Spleen (tissue), 11 donors: ENCODE measurements around the gene SIPA1. TPM values are rescaled to one million over a fixed set of nuclear protein-coding genes. Genes with fewer than 3 reads are reported as not detected.

Experiments used
- DNase-seq: peaks from one replicate; pipeline ENCODE4 v3.0.0-alpha.2; 2020
- H3K27ac ChIP-seq, 8 donors: fragments of 200-600 bp; sonication (generic) in 7 of 8; 1 replicate in 4 of 8; 2 replicates in 4 of 8; pipeline versions ENCODE4 v1.5.0 to v1.8.0; 2016 to 2021; ENCODE audit warnings: inconsistent platforms in 4 of 8, mild to moderate bottlenecking in 4 of 8, moderate library complexity in 1 of 8
- H3K27me3 ChIP-seq, 7 donors: fragments of 200-600 bp; sonication (generic) in 6 of 7; replicated peaks in 1 of 7; 1 replicate in 4 of 7; 2 replicates in 3 of 7; pipeline versions ENCODE4 v1.5.0 to v1.8.0; 2016 to 2021; ENCODE audit warnings: inconsistent platforms in 3 of 7, mild to moderate bottlenecking in 1 of 7
- H3K36me3 ChIP-seq, 6 donors: fragments of 200-600 bp; sonication (generic) in 5 of 6; 1 replicate in 4 of 6; 2 replicates in 2 of 6; pipeline versions ENCODE4 v1.5.0 to v1.8.0; 2016 to 2021; ENCODE audit warnings: inconsistent platforms in 2 of 6
- H3K4me1 ChIP-seq, 6 donors: fragments of 200-600 bp; sonication (generic) in 5 of 6; 1 replicate in 3 of 6; 2 replicates in 3 of 6; pipeline versions ENCODE4 v1.5.0 to v1.8.0; 2016 to 2021; ENCODE audit warnings: inconsistent platforms in 3 of 6
- H3K4me3 ChIP-seq, 8 donors: fragments of 200-600 bp; sonication (generic) in 7 of 8; 1 replicate in 4 of 8; 2 replicates in 4 of 8; pipeline versions ENCODE4 v1.5.0 to v1.8.0; 2016 to 2021; ENCODE audit warnings: inconsistent platforms in 4 of 8, mild to moderate bottlenecking in 4 of 8, moderate library complexity in 2 of 8
- H3K9me3 ChIP-seq, 8 donors: fragments of 200-600 bp; sonication (generic) in 7 of 8; 1 replicate in 4 of 8; 2 replicates in 4 of 8; pipeline versions ENCODE4 v1.5.0 to v1.8.0; 2016 to 2021; ENCODE audit warnings: inconsistent platforms in 4 of 8
- POLR2A ChIP-seq, 3 donors: fragments of 450-650 bp; IDR thresholded peaks; one replicate each; pipeline ENCODE4 v1.5.1; 2017; ENCODE audit warnings: antibody characterized with exemption in 3 of 3, mild to moderate bottlenecking in 1 of 3
- POLR2AphosphoS5 ChIP-seq, 3 donors: sonication (generic); formaldehyde crosslinking; IDR thresholded peaks; one replicate each; pipeline ENCODE4 v1.5.1; 2017; ENCODE audit warnings: antibody characterized with exemption in 3 of 3
- WGBS, 5 donors: extraction: QIAGEN DNeasy Blood & Tissue Kit in 3 of 5; methylation state at CpG; one replicate each; pipeline versions ENCODE4 v1.1.5 to v1.1.7; 2013 to 2018; 5-methylcytosine and 5-hydroxymethylcytosine counted together
- intact Hi-C: fragments of 100-400 bp; cut with DNase I; formaldehyde crosslinking; loops from one replicate; pipeline ENCODE4 v1.15.0; 2023; ENCODE audit warnings: low total_unique reads
- microRNA-seq, 3 donors: library from miRNA; unstranded; fragments of <30 nt; microRNA quantifications; one replicate each; pipeline versions ENCODE4 to v1.1.0, GENCODE V29; 2019 to 2020
- polyA plus RNA-seq, 3 donors: library from polyadenylated mRNA; stranded (reverse); fragments of 200-250 nt; gene quantifications; one replicate each; pipeline ENCODE4 v1.2.1, GENCODE V29; 2013
- small RNA-seq, 4 donors: library from RNA; depleted of rRNA; stranded (forward); fragments of <200 nt; gene quantifications; one replicate each; pipeline ENCODE3, GENCODE V24; 2016
- total RNA-seq, 7 donors: library from RNA; depleted of rRNA in 3 of 7; stranded (reverse); fragments of >200 nt in 3 of 7; fragmentation: NEBNext Ultra II Directional in 4 of 7; extraction: Animal tissue kit (Norgen Biotek cat#: 25700) in 4 of 7; gene quantifications; one replicate each; pipeline versions ENCODE4 v1.1.0 to v1.2.1, GENCODE V29; 2016 to 2021
- TF ChIP-seq, protein P1 (sequence below), 11 experiments: fragments of 200-600 bp in 7 of 11; fragments of 450-650 bp in 4 of 11; sonication (generic) in 4 of 11; IDR thresholded peaks in 8 of 11; conservative IDR thresholded peaks in 3 of 11; 1 replicate in 7 of 11; 2 replicates in 4 of 11; pipeline versions ENCODE4 v1.4.0 to v1.8.0; 2016 to 2021; ENCODE audit warnings: antibody characterized with exemption in 11 of 11, inconsistent platforms in 4 of 11, mild to moderate bottlenecking in 1 of 11
- donor health status: healthy with polysubstance abuse.
- donor health status: DM: no; HTN: no; CAD: no; lungs with moderate emphysema.
- donor health status: DM: no; HTN: no; CAD: no.
- donor health status: Bipolar disorder and iron deficiency.
- donor health status: healthy.
- donor health status: DM: no; HTN: no; CAD: no.
- donor health status: DM: yes; HTN: yes; CAD: no.

The SIPA1 gene
- total and polyA plus RNA-seq, 10 donors, result 167 to 423 (median 272) TPM

- no peak for DNase-seq
- 74 to 89% (median 84%) methylated on average over 7 of the region's 7 CpGs for WGBS, 5 donors
- intact Hi-C loops, result no loop called here
Measured at GRCh38 chr11:65699306-65699705, 61.4 kb downstream of the SIPA1 start.

DNA sequence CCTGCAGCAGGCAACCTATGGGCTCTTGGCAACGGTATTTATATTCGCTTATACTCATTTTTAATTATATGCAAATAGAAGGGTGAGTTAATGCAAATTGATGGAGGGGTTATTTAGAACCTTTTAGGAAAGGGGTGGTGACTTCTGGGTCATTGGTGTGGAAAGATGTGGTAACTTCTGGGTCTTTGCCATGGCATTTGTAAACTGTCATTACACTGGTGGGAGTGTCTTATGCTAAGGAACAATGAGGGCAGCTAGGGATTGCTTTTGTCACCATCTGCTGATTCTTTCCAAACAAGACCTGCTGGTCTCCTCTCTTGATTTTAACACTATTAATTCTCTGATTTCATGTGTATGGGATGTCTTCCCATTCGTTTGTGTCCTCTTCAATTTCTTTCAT is 62.5 kb downstream of the SIPA1 start:
- TF ChIP-seq, protein P1, sequence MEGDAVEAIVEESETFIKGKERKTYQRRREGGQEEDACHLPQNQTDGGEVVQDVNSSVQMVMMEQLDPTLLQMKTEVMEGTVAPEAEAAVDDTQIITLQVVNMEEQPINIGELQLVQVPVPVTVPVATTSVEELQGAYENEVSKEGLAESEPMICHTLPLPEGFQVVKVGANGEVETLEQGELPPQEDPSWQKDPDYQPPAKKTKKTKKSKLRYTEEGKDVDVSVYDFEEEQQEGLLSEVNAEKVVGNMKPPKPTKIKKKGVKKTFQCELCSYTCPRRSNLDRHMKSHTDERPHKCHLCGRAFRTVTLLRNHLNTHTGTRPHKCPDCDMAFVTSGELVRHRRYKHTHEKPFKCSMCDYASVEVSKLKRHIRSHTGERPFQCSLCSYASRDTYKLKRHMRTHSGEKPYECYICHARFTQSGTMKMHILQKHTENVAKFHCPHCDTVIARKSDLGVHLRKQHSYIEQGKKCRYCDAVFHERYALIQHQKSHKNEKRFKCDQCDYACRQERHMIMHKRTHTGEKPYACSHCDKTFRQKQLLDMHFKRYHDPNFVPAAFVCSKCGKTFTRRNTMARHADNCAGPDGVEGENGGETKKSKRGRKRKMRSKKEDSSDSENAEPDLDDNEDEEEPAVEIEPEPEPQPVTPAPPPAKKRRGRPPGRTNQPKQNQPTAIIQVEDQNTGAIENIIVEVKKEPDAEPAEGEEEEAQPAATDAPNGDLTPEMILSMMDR (IDR thresholded peaks at IDR 0.05 in 8 of 11, conservative IDR thresholded peaks at IDR 0.05 in 3 of 11), result no peak
- no peak for TF ChIP-seq POLR2AphosphoS5 (IDR thresholded peaks at IDR 0.05)
- H3K4me3 ChIP-seq, result no peak overlapping the region
- no peak overlapping the region for H3K27ac ChIP-seq
- DNase-seq, result no peak
- no peaks in the 10 kb centered on the region for H3K9me3 ChIP-seq
- 70 to 88% (median 76%) methylated on average over 3 of the region's 3 CpGs for WGBS, 5 donors
- no peaks in the 10 kb centered on the region for H3K4me1 ChIP-seq
- no peaks in the 10 kb centered on the region for H3K36me3 ChIP-seq
- intact Hi-C loops, result loop anchor here (10.0 kb wide), 1 partner anchor 66 kb away; the partner anchor contains the start of gene SIPA1
- H3K27me3 ChIP-seq, result peaks cover 0 to 5% (median 0%) of the 10 kb centered on the region in 7 donors

More at GRCh38 chr11:65699306-65699705, 61.4 kb downstream of the SIPA1 start:
- Histone ChIP-seq H3K9me3 (no peaks in the 10 kb centered on the region), H3K36me3 (no peaks in the 10 kb centered on the region), H3K4me3 (no peak overlapping the region), H3K27me3 (peaks cover 0 to 3% (median 0%) of the 10 kb centered on the region in 7 donors), H3K4me1 (no peaks in the 10 kb centered on the region), H3K27ac (no peak overlapping the region)
- TF ChIP-seq POLR2AphosphoS5 (IDR thresholded peaks at IDR 0.05), result no peak
- no peak for TF ChIP-seq POLR2A (IDR thresholded peaks at IDR 0.05)

Small RNAs within 50 kb of the gene (microRNA-seq; reads per million reads assigned to microRNA genes)
- gene MIR4489 (0 to 1.4 (median 0.70) reads per million in 3 donors), gene MIR4690 (0 to 0.28 (median 0) reads per million in 3 donors)

Small RNAs within 50 kb of the gene (small RNA-seq; reads per million reads assigned to genes)
- gene MIR4489 (0.06 to 0.45 (median 0.14) reads per million in 4 donors), gene MIR4690 (0 to 0.17 (median 0.08) reads per million in 4 donors), gene RN7SL309P (0 reads per million in 4 donors)

Other genes starting within 250 kb of the SIPA1 start
- 1,000 to 10,000 TPM in 2 of 7 donors, 100 to 1,000 TPM in 5; 266 to 1,804 (median 799) TPM for gene NEAT1, start 215.3 kb upstream of the SIPA1 start, total RNA-seq
- 1,000 to 10,000 TPM in 2 of 3 donors, 100 to 1,000 TPM in 1; 526 to 1,090 (median 1,018) TPM for gene NEAT1, start 215.3 kb upstream of the SIPA1 start, polyA plus RNA-seq
- over 10,000 TPM; 10,088 to 24,490 (median 13,598) TPM for gene MALAT1, start 139.1 kb upstream of the SIPA1 start, total RNA-seq
- 100 to 1,000 TPM; 111 to 793 (median 171) TPM for gene MALAT1, start 139.1 kb upstream of the SIPA1 start, polyA plus RNA-seq
- 100 to 1,000 TPM in 2 of 7 donors, 10 to 100 TPM in 5; 64.7 to 125 (median 77.4) TPM for gene SCYL1, start 113.0 kb upstream of the SIPA1 start, total RNA-seq
- gene SCYL1, start 113.0 kb upstream of the SIPA1 start, polyA plus RNA-seq, result 10 to 100 TPM; 52.4 to 70.6 (median 60.7) TPM
- gene LTBP3, start 79.7 kb upstream of the SIPA1 start, total RNA-seq, result 100 to 1,000 TPM in 2 of 7 donors, 10 to 100 TPM in 5; 81.6 to 137 (median 95.8) TPM
- 10 to 100 TPM; 20.6 to 57.0 (median 27.6) TPM for gene LTBP3, start 79.7 kb upstream of the SIPA1 start, polyA plus RNA-seq
- 10 to 100 TPM; 20.9 to 68.8 (median 34.4) TPM for gene ZNRD2, start 67.6 kb upstream of the SIPA1 start, total RNA-seq
- 10 to 100 TPM; 32.6 to 49.5 (median 42.5) TPM for gene ZNRD2, start 67.6 kb upstream of the SIPA1 start, polyA plus RNA-seq
- 10 to 100 TPM; 34.5 to 59.0 (median 48.4) TPM for gene FAM89B, start 65.6 kb upstream of the SIPA1 start, total RNA-seq
- gene FAM89B, start 65.6 kb upstream of the SIPA1 start, polyA plus RNA-seq, result 10 to 100 TPM; 43.0 to 66.1 (median 50.1) TPM
- 100 to 1,000 TPM; 151 to 365 (median 242) TPM for gene EHBP1L1, start 62.0 kb upstream of the SIPA1 start, total RNA-seq
- gene EHBP1L1, start 62.0 kb upstream of the SIPA1 start, polyA plus RNA-seq, result 100 to 1,000 TPM in 2 of 3 donors, 10 to 100 TPM in 1; 44.3 to 174 (median 116) TPM
- 1 to 10 TPM in 4 of 7 donors, under 1 TPM in 3; 0.63 to 3.2 (median 1.1) TPM for gene KCNK7, start 42.3 kb upstream of the SIPA1 start, total RNA-seq
- gene KCNK7, start 42.3 kb upstream of the SIPA1 start, polyA plus RNA-seq, result 1 to 10 TPM; 1.9 to 6.2 (median 2.9) TPM
- 100 to 1,000 TPM in 3 of 7 donors, 10 to 100 TPM in 4; 93.5 to 158 (median 99.9) TPM for gene MAP3K11, start 23.9 kb upstream of the SIPA1 start, total RNA-seq
- gene MAP3K11, start 23.9 kb upstream of the SIPA1 start, polyA plus RNA-seq, result 100 to 1,000 TPM in 1 of 3 donors, 10 to 100 TPM in 2; 29.4 to 109 (median 97.7) TPM
- gene PCNX3, start 22.3 kb upstream of the SIPA1 start, total RNA-seq, result 10 to 100 TPM; 38.6 to 51.3 (median 47.4) TPM
- 10 to 100 TPM in 2 of 3 donors, 1 to 10 TPM in 1; 9.2 to 24.9 (median 17.7) TPM for gene PCNX3, start 22.3 kb upstream of the SIPA1 start, polyA plus RNA-seq
- 100 to 1,000 TPM in 1 of 7 donors, 10 to 100 TPM in 6; 68.2 to 115 (median 85.3) TPM for gene RELA, start 24.8 kb downstream of the SIPA1 start, total RNA-seq
- 10 to 100 TPM; 25.8 to 43.0 (median 25.9) TPM for gene RELA, start 24.8 kb downstream of the SIPA1 start, polyA plus RNA-seq
- 10 to 100 TPM; 55.0 to 85.8 (median 63.6) TPM for gene KAT5, start 74.2 kb downstream of the SIPA1 start, total RNA-seq
- 100 to 1,000 TPM in 1 of 3 donors, 10 to 100 TPM in 2; 55.3 to 103 (median 72.4) TPM for gene KAT5, start 74.2 kb downstream of the SIPA1 start, polyA plus RNA-seq
- gene RNASEH2C, start 82.7 kb downstream of the SIPA1 start, total RNA-seq, result 100 to 1,000 TPM in 2 of 7 donors, 10 to 100 TPM in 5; 51.0 to 141 (median 54.4) TPM
- 100 to 1,000 TPM in 2 of 3 donors, 10 to 100 TPM in 1; 56.3 to 124 (median 112) TPM for gene RNASEH2C, start 82.7 kb downstream of the SIPA1 start, polyA plus RNA-seq
- gene AP5B1, start 142.9 kb downstream of the SIPA1 start, total RNA-seq, result 10 to 100 TPM; 28.9 to 58.9 (median 33.1) TPM
- 10 to 100 TPM in 1 of 3 donors, 1 to 10 TPM in 2; 2.8 to 12.6 (median 3.3) TPM for gene AP5B1, start 142.9 kb downstream of the SIPA1 start, polyA plus RNA-seq
- gene OVOL1, start 149.0 kb downstream of the SIPA1 start, total RNA-seq, result under 1 TPM in 2 of 7 donors, not detected in 5; 0.14 to 0.47 TPM
- under 1 TPM in 2 of 3 donors, not detected in 1; 0.03 to 0.06 TPM for gene OVOL1, start 149.0 kb downstream of the SIPA1 start, polyA plus RNA-seq
- 1 to 10 TPM in 2 of 7 donors, under 1 TPM in 3, not detected in 2; 0.22 to 1.2 (median 0.77) TPM for gene SNX32, start 195.9 kb downstream of the SIPA1 start, total RNA-seq
- 1 to 10 TPM in 1 of 3 donors, under 1 TPM in 2; 0.45 to 1.5 (median 0.89) TPM for gene SNX32, start 195.9 kb downstream of the SIPA1 start, polyA plus RNA-seq
- 1,000 to 10,000 TPM in 2 of 7 donors, 100 to 1,000 TPM in 5; 666 to 1,219 (median 868) TPM for gene CFL1, start 220.1 kb downstream of the SIPA1 start, total RNA-seq
- gene CFL1, start 220.1 kb downstream of the SIPA1 start, polyA plus RNA-seq, result 100 to 1,000 TPM; 562 to 869 (median 862) TPM
- 10 to 100 TPM; 54.8 to 77.3 (median 65.5) TPM for gene MUS81, start 222.3 kb downstream of the SIPA1 start, total RNA-seq
- gene MUS81, start 222.3 kb downstream of the SIPA1 start, polyA plus RNA-seq, result 10 to 100 TPM; 71.2 to 93.5 (median 89.5) TPM
- 10 to 100 TPM; 21.0 to 53.5 (median 38.4) TPM for gene EFEMP2, start 234.7 kb downstream of the SIPA1 start, total RNA-seq
- 10 to 100 TPM; 22.5 to 39.1 (median 31.4) TPM for gene EFEMP2, start 234.7 kb downstream of the SIPA1 start, polyA plus RNA-seq
- 10 to 100 TPM; 18.8 to 38.2 (median 29.5) TPM for gene CTSW, start 241.7 kb downstream of the SIPA1 start, total RNA-seq
- gene CTSW, start 241.7 kb downstream of the SIPA1 start, polyA plus RNA-seq, result 10 to 100 TPM in 2 of 3 donors, 1 to 10 TPM in 1; 5.6 to 13.2 (median 10.8) TPM